A673 (cell line): ENCODE data around the gene FPR1.

Source experiments
- CTCF ChIP-seq: fragments of 300-800, 200-600 bp; sonication (generic); conservative IDR thresholded peaks from 2 replicates; pipeline ENCODE4 v1.5.1; 2017; ENCODE audit warnings: low read depth, mild to moderate bottlenecking, antibody characterized with exemption, low read length, moderate library complexity, mixed read lengths
- EZH2 ChIP-seq: fragments of 200-600 bp; sonication (generic); IDR thresholded peaks from 2 replicates; pipeline ENCODE4 v1.6.1; 2017; ENCODE audit warnings: borderline replicate concordance, low read depth, mild to moderate bottlenecking, mixed read lengths, antibody characterized with exemption, low read length; ENCODE audit not compliant: poor library complexity, severe bottlenecking

GRCh38 chr19:51743405-51743804 lies 8.3 kb downstream of the FPR1 start:
- no peak for TF ChIP-seq CTCF
- no peak for TF ChIP-seq EZH2
